Hepatocyte (in vitro differentiated cells): ENCODE data around the gene ZNF565. TPM values are rescaled to one million over a fixed set of nuclear protein-coding genes. Genes with fewer than 3 reads are reported as not detected.
A peak's percentile ranks its signal among the peaks of the same experiment; 100 is the strongest.

Experiments used
- DNase-seq: peaks from one replicate; pipeline ENCODE4 v3.0.0-alpha.2; 2016; ENCODE audit warnings: low spot score
- H2AFZ ChIP-seq: fragments of 200-600 bp; sonication (generic); 2 replicates; pipeline ENCODE4 v1.6.0; 2016; ENCODE audit warnings: antibody characterized with exemption, mild to moderate bottlenecking
- H3K27ac ChIP-seq: fragments of 200-600 bp; sonication (generic); 2 replicates; pipeline ENCODE4 v1.5.1; 2016; ENCODE audit warnings: mild to moderate bottlenecking
- H3K27me3 ChIP-seq: fragments of 200-600 bp; sonication (generic); 2 replicates; pipeline ENCODE4 v1.6.1; 2016
- H3K36me3 ChIP-seq: fragments of 200-600 bp; sonication (generic); replicated peaks from 2 replicates; pipeline ENCODE4 v1.5.1; 2016; ENCODE audit warnings: low read depth; ENCODE audit not compliant: insufficient read depth
- H3K4me1 ChIP-seq: fragments of 200-600 bp; sonication (generic); 2 replicates; pipeline ENCODE4 v1.5.1; 2016; ENCODE audit warnings: mild to moderate bottlenecking, moderate library complexity; ENCODE audit not compliant: insufficient read depth
- H3K4me2 ChIP-seq: fragments of 200-600 bp; sonication (generic); 2 replicates; pipeline ENCODE4 v1.6.0; 2016
- H3K4me3 ChIP-seq: fragments of 200-600 bp; sonication (generic); 2 replicates; pipeline ENCODE4 v1.5.1; 2016; ENCODE audit warnings: mild to moderate bottlenecking
- H3K79me2 ChIP-seq: fragments of 200-600 bp; sonication (generic); 2 replicates; pipeline ENCODE4 v1.6.0; 2017; ENCODE audit warnings: mild to moderate bottlenecking
- H3K9me2 ChIP-seq: fragments of 200-600 bp; sonication (generic); replicated peaks from 2 replicates; pipeline ENCODE4 v1.6.0; 2017; ENCODE audit warnings: mild to moderate bottlenecking; ENCODE audit not compliant: insufficient read depth
- H3K9me3 ChIP-seq: fragments of 200-600 bp; sonication (generic); 2 replicates; pipeline ENCODE4 v1.5.1; 2016; ENCODE audit warnings: low read depth, mild to moderate bottlenecking
- H4K20me1 ChIP-seq: fragments of 200-600 bp; sonication (generic); 2 replicates; pipeline ENCODE4 v1.6.0; 2016; ENCODE audit warnings: mild to moderate bottlenecking; ENCODE audit not compliant: insufficient read depth, poor library complexity, severe bottlenecking
- EZH2 ChIP-seq: fragments of 200-600 bp; sonication (generic); IDR thresholded peaks from 2 replicates; pipeline ENCODE4 v1.6.1; 2016; ENCODE audit warnings: antibody characterized with exemption, mild to moderate bottlenecking, borderline replicate concordance
- EZH2phosphoT487 ChIP-seq: fragments of 200-600 bp; sonication (generic); IDR thresholded peaks from one replicate; pipeline ENCODE4 v1.6.1; 2018; ENCODE audit warnings: antibody characterized with exemption, mild to moderate bottlenecking, low read depth, moderate library complexity; ENCODE audit not compliant: unreplicated experiment, severe bottlenecking
- WGBS: methylation state at CpG from one replicate; pipeline ENCODE4 v1.1.6; 2016; ENCODE audit warnings: low lambda C conversion rate; ENCODE audit errors: missing lambda C conversion rate; 5-methylcytosine and 5-hydroxymethylcytosine counted together
- polyA plus RNA-seq: library from polyadenylated mRNA; unstranded; fragments of >200 nt; fragmentation: Nextera tagmentation; extraction: Ambion mirVana; gene quantifications from 2 replicates; pipeline ENCODE4 v1.2.1, GENCODE V29; 2016
- total RNA-seq: library from RNA; depleted of rRNA; stranded (reverse); fragments of >200 nt; gene quantifications from 2 replicates; pipeline ENCODE4 v1.2.3, GENCODE V29; 2014
- TF ChIP-seq, protein P1 (sequence below): fragments of 200-600 bp; sonication (generic); IDR thresholded peaks from 2 replicates; pipeline ENCODE4 v1.5.1; 2016; ENCODE audit warnings: antibody characterized with exemption, mild to moderate bottlenecking; ENCODE audit not compliant: poor library complexity

Gene ZNF565
- total and polyA plus RNA-seq, 2 experiments from 2014 or later: 3.0 to 8.1 TPM

DNA sequence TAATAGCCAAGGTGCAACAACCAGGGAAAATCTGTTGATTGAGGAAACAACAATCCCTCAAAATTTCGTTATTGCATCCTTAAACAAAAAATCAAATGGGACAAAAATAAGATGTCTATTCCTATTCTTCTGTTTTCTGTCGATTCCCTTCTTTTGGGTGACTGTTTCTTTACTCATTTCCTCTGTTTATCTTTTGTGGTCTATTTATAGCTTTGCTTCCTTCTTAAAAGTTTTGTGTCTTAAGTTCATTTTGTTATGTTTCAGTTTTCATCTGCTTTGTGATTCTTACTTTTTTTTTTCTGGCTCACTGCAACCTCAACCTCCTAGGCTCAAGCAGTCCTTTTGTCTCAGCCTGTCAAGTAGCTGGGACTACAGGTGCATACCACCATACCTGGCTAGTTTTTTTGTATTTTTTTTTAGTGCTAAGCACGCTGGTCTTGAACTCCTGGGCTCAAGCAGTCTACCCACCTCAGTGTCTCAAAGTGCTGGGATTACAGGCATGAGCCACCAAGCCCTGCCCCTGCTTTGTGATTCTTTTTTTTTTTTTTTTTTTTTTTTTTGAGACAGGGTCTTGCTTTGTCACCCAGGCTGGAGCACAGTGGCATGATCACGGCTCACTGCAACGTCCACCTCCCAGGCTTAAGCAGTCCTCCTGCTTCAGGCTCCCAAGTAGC lies 10.9 kb upstream of the ZNF565 start:
- H3K4me2 ChIP-seq: peak overlapping the region; percentile 2
- H3K36me3 ChIP-seq: peaks cover 11% of the 10 kb centered on the region
- no peak for DNase-seq
- no peak overlapping the region for H3K27ac ChIP-seq
- H3K27me3 ChIP-seq: no peaks in the 10 kb centered on the region
- peaks cover 5% of the 10 kb centered on the region for H3K9me3 ChIP-seq
- TF ChIP-seq EZH2phosphoT487 (no peak), EZH2 (no peak)
- TF ChIP-seq, protein P1, sequence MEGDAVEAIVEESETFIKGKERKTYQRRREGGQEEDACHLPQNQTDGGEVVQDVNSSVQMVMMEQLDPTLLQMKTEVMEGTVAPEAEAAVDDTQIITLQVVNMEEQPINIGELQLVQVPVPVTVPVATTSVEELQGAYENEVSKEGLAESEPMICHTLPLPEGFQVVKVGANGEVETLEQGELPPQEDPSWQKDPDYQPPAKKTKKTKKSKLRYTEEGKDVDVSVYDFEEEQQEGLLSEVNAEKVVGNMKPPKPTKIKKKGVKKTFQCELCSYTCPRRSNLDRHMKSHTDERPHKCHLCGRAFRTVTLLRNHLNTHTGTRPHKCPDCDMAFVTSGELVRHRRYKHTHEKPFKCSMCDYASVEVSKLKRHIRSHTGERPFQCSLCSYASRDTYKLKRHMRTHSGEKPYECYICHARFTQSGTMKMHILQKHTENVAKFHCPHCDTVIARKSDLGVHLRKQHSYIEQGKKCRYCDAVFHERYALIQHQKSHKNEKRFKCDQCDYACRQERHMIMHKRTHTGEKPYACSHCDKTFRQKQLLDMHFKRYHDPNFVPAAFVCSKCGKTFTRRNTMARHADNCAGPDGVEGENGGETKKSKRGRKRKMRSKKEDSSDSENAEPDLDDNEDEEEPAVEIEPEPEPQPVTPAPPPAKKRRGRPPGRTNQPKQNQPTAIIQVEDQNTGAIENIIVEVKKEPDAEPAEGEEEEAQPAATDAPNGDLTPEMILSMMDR: no peak
- H3K4me3 ChIP-seq: no peak overlapping the region
- no peaks in the 10 kb centered on the region for H3K4me1 ChIP-seq
- no peaks in the 10 kb centered on the region for H3K9me2 ChIP-seq
- peaks cover 98% of the 10 kb centered on the region for H3K79me2 ChIP-seq
- H2AFZ ChIP-seq: no peak overlapping the region
- 76% methylated on average over 5 of the region's 5 CpGs for whole genome bisulfite sequencing
- H4K20me1 ChIP-seq: peaks cover 45% of the 10 kb centered on the region

DNA sequence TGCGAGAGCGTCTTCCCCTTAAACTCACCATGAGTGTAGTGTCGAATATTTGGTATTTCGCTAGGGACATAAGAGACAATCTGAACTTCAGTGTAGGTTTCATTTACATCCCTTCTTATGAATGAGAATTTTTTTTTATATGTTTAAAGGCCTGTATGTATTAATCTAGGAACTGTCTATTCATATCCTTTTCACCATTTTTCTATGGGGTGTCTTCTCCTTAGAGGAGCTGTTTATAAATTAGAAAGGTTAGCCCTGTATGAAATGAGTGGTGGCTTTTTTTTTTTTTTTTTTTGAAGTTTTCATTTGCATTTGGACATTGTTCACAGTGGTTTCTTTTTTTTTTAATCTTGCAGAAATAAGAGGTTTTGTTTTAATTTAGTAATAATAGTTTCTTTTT lies 8.0 kb upstream of the ZNF565 start:
- no peaks in the 10 kb centered on the region for H3K9me2 ChIP-seq
- H3K27ac ChIP-seq: no peak overlapping the region
- TF ChIP-seq, protein P1: no peak
- TF ChIP-seq EZH2phosphoT487 (no peak), EZH2 (no peak)
- no peak overlapping the region for H3K4me2 ChIP-seq
- DNase-seq: no peak
- H3K36me3 ChIP-seq: no peaks in the 10 kb centered on the region
- H3K27me3 ChIP-seq: no peaks in the 10 kb centered on the region
- no peaks in the 10 kb centered on the region for H3K4me1 ChIP-seq
- peaks cover 99% of the 10 kb centered on the region for H3K79me2 ChIP-seq
- H3K4me3 ChIP-seq: no peak overlapping the region
- over 99% methylated on average over 4 of the region's 4 CpGs for WGBS
- H3K9me3 ChIP-seq: no peaks in the 10 kb centered on the region
- no peak overlapping the region for H2AFZ ChIP-seq
- peaks cover 53% of the 10 kb centered on the region for H4K20me1 ChIP-seq

DNA sequence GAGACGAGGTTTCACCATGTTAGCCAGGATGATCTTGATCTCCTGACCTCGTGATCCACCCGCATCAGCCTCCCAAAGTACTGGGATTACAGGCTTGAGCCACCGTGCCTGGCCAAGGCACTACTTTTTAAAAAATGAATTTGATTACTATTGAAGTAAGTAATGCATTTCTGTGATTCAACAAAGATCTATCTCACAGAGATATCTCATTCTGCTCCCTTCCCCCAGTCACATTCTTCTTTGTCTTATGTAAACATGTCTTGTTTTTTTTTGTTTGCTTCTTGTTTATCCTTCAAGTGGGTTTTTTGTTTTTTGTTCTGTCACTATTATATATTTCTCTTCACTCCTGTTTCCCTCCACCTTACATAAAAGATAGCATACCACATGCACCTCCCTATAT lies 7.0 kb upstream of the ZNF565 start:
- no peaks in the 10 kb centered on the region for H3K27me3 ChIP-seq
- H3K4me3 ChIP-seq: no peak overlapping the region
- H3K9me2 ChIP-seq: no peaks in the 10 kb centered on the region
- H3K27ac ChIP-seq: no peak overlapping the region
- H3K4me2 ChIP-seq: no peak overlapping the region
- H3K9me3 ChIP-seq: no peaks in the 10 kb centered on the region
- peaks cover 3% of the 10 kb centered on the region for H3K4me1 ChIP-seq
- DNase-seq: no peak
- WGBS: 88% methylated on average over 4 of the region's 4 CpGs
- peaks cover 99% of the 10 kb centered on the region for H3K79me2 ChIP-seq
- H3K36me3 ChIP-seq: no peaks in the 10 kb centered on the region
- no peak overlapping the region for H2AFZ ChIP-seq
- H4K20me1 ChIP-seq: peaks cover 51% of the 10 kb centered on the region
- TF ChIP-seq, protein P1: no peak
- TF ChIP-seq EZH2phosphoT487 (no peak), EZH2 (no peak)
